Thoracic aorta (tissue), 2 donors: ENCODE results near the gene MED12L. TPM values are rescaled to one million over a fixed set of nuclear protein-coding genes. Genes with fewer than 3 reads are reported as not detected.

Source experiments
- ATAC-seq: fragments of 150-250 bp; one replicate; pipeline ENCODE4 v1.8.0; 2017; ENCODE audit warnings: low read depth; ENCODE audit not compliant: insufficient number of reproducible peaks, low FRiP score
- DNase-seq: peaks from one replicate; pipeline ENCODE4 v3.0.0-alpha.2; 2020; ENCODE audit warnings: low spot score
- H3K27ac ChIP-seq, 2 donors: fragments of 200-600 bp; sonication (generic); 1 replicate in 1 of 2; 2 replicates in 1 of 2; pipeline ENCODE4 v1.5.1; 2016; ENCODE audit warnings: mild to moderate bottlenecking in 2 of 2, moderate library complexity in 2 of 2
- H3K27me3 ChIP-seq: fragments of 200-600 bp; sonication (generic); replicated peaks from 2 replicates; pipeline ENCODE4 v1.6.0; 2016; ENCODE audit warnings: mild to moderate bottlenecking; ENCODE audit not compliant: insufficient read depth
- H3K36me3 ChIP-seq: fragments of 200-600 bp; sonication (generic); one replicate; pipeline ENCODE4 v1.5.1; 2016
- H3K4me1 ChIP-seq, 2 donors: fragments of 200-600 bp; sonication (generic); 1 replicate in 1 of 2; 2 replicates in 1 of 2; pipeline versions ENCODE4 v1.5.1 to v1.6.0; 2016; ENCODE audit warnings: low read depth in 2 of 2, mild to moderate bottlenecking in 1 of 2; ENCODE audit not compliant: control insufficient read depth in 1 of 2
- H3K4me3 ChIP-seq: fragments of 200-600 bp; sonication (generic); 2 replicates; pipeline ENCODE4 v1.5.1; 2016; ENCODE audit warnings: mild to moderate bottlenecking
- H3K9me3 ChIP-seq: fragments of 200-600 bp; sonication (generic); 2 replicates; pipeline ENCODE4 v1.5.1; 2016
- total RNA-seq, 2 donors: library from RNA; depleted of rRNA; stranded (reverse); fragments of >200 nt; gene quantifications; one replicate each; pipeline versions ENCODE4 v1.1.0 to v1.2.3, GENCODE V29; 2016
- TF ChIP-seq, protein P1 (sequence below): fragments of 200-600 bp; sonication (generic); IDR thresholded peaks from one replicate; pipeline ENCODE4 v1.5.1; 2019; ENCODE audit warnings: antibody characterized with exemption

Gene MED12L
- total RNA-seq, 2 donors from 2014 or later: 0.27 to 2.0 TPM

GRCh38 chr3:151452841-151453240, 367.4 kb downstream of the MED12L start:
- TF ChIP-seq, protein P1, sequence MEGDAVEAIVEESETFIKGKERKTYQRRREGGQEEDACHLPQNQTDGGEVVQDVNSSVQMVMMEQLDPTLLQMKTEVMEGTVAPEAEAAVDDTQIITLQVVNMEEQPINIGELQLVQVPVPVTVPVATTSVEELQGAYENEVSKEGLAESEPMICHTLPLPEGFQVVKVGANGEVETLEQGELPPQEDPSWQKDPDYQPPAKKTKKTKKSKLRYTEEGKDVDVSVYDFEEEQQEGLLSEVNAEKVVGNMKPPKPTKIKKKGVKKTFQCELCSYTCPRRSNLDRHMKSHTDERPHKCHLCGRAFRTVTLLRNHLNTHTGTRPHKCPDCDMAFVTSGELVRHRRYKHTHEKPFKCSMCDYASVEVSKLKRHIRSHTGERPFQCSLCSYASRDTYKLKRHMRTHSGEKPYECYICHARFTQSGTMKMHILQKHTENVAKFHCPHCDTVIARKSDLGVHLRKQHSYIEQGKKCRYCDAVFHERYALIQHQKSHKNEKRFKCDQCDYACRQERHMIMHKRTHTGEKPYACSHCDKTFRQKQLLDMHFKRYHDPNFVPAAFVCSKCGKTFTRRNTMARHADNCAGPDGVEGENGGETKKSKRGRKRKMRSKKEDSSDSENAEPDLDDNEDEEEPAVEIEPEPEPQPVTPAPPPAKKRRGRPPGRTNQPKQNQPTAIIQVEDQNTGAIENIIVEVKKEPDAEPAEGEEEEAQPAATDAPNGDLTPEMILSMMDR: no peak
- H3K4me1 ChIP-seq: no peaks in the 10 kb centered on the region
- H3K27me3 ChIP-seq: no peaks in the 10 kb centered on the region
- no peaks in the 10 kb centered on the region for H3K9me3 ChIP-seq
- no peak overlapping the region for H3K4me3 ChIP-seq
- DNase-seq: no peak
- ATAC-seq: no peak
- no peaks in the 10 kb centered on the region for H3K36me3 ChIP-seq
- H3K27ac ChIP-seq: no peak overlapping the region

DNA sequence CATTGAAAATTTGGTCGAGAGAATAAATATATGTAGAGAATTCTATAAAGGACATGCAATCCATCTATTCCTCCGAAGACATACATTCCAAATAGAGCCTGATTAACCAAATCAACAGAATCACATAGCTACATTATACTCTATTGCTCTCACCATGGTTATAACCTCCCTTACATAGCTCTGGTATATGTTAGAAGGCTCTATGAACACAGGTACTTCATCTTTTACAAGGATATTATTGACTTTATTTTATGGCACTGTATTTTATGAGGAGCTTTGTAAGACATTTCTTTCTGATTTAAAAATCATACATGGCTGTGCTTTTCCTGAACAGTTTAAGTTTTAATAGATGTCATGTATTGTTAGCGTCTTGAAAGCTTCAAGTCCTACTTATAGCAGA, 370.6 kb downstream of the MED12L start:
- TF ChIP-seq, protein P1: no peak
- no peaks in the 10 kb centered on the region for H3K9me3 ChIP-seq
- no peak for DNase-seq

GRCh38 chr3:151459358-151459757, 373.9 kb downstream of the MED12L start:
- no peak for ATAC-seq
- no peaks in the 10 kb centered on the region for H3K9me3 ChIP-seq
- peaks cover 0 to 9% of the 10 kb centered on the region in 2 donors for H3K4me1 ChIP-seq
- DNase-seq: no peak
- no peak overlapping the region for H3K4me3 ChIP-seq
- no peaks in the 10 kb centered on the region for H3K36me3 ChIP-seq
- no peaks in the 10 kb centered on the region for H3K27me3 ChIP-seq
- H3K27ac ChIP-seq: no peak overlapping the region
- TF ChIP-seq, protein P1: no peak

More for the DNA sequence above, 370.6 kb downstream of the MED12L start:
- no peaks in the 10 kb centered on the region for H3K36me3 ChIP-seq
- H3K27ac ChIP-seq: no peak overlapping the region
- H3K4me3 ChIP-seq: no peak overlapping the region
- H3K4me1 ChIP-seq: peaks cover 0 to 8% of the 10 kb centered on the region in 2 donors
- no peak for ATAC-seq
- H3K27me3 ChIP-seq: no peaks in the 10 kb centered on the region

DNA sequence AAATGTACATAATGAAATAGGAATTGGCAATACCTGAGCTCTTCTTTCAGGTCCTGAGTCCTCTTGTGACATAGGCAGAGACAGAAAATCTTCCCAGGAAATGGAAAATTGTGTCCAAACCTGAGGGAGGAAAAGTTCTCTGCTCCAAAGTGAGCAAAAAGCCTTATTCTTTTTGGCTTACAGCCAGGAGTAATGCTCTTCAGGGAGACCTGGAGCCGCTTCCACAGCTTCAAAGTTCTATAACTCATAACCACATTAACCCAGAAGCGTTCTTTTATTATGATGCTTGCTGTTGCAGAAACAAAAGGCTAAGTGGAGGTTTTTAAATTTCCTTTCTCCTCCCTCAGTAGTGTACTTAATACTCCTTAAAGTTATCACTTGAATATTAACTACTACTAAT, 374.8 kb downstream of the MED12L start:
- no peaks in the 10 kb centered on the region for H3K27me3 ChIP-seq
- TF ChIP-seq, protein P1: no peak
- no peaks in the 10 kb centered on the region for H3K36me3 ChIP-seq
- peak overlapping the region; percentile 79 for H3K4me3 ChIP-seq
- peaks cover 0 to 9% of the 10 kb centered on the region in 2 donors for H3K4me1 ChIP-seq
- no peak overlapping the region for H3K27ac ChIP-seq
- DNase-seq (no peak), ATAC-seq (no peak)
- H3K9me3 ChIP-seq: no peaks in the 10 kb centered on the region

GRCh38 chr3:151460774-151461450, 375.4 kb downstream of the MED12L start, which contains the start of gene IGSF10:
Gene IGSF10, minus strand, starts transcription at chr3:151461061. Its CDS starts 2,352 bp downstream, at chr3:151458709.
- DNase-seq (no peak), ATAC-seq (no peak)
- no peaks in the 10 kb centered on the region for H3K36me3 ChIP-seq
- peaks cover 0 to 9% of the 10 kb centered on the region in 2 donors for H3K4me1 ChIP-seq
- TF ChIP-seq, protein P1: no peak
- no peaks in the 10 kb centered on the region for H3K27me3 ChIP-seq
- H3K9me3 ChIP-seq: no peaks in the 10 kb centered on the region
- H3K27ac ChIP-seq: no peak within 1 kb of the TSS
- H3K4me3 ChIP-seq: peak within 1 kb of the TSS; percentile 79
